CD4-positive, alpha-beta T cell treated with Interleukin-1 beta for 1 hour (primary cell): Measurements from ENCODE around the gene OLFM1.
"Not testable (repeated sequence)": the region's sequence is repeated elsewhere in the genome, so short reads cannot be mapped to it uniquely, and the experiment has no call there.

ENCODE experiments used
- DNase-seq, 2 donors: peaks; one replicate each; pipeline ENCODE4 v3.0.0-alpha.2; 2020 to 2022

Gene OLFM1

GRCh38 chr9:135108831-135109510, 21.5 kb downstream of the OLFM1 start:
- no peak for DNase-seq

GRCh38 chr9:135109650-135110049, 22.2 kb downstream of the OLFM1 start:
- DNase-seq: no peak

- no peak for DNase-seq
These were observed 22.9 kb downstream of the OLFM1 start for GRCh38 chr9:135110416-135110815.

- DNase-seq: not testable (repeated sequence)
These were observed 24.1 kb downstream of the OLFM1 start for GRCh38 chr9:135111600-135111999.

- no peak for DNase-seq
These were observed 28.9 kb downstream of the OLFM1 start for GRCh38 chr9:135116371-135116770.

GRCh38 chr9:135116881-135117280, 29.4 kb downstream of the OLFM1 start:
- no peak for DNase-seq

GRCh38 chr9:135117281-135117680, 29.8 kb downstream of the OLFM1 start:
- DNase-seq: no peak

GRCh38 chr9:135119496-135120064, 32.1 kb downstream of the OLFM1 start:
- DNase-seq: no peak

GRCh38 chr9:135120249-135120648, 32.8 kb downstream of the OLFM1 start:
- no peak for DNase-seq

GRCh38 chr9:135122316-135122715, 34.8 kb downstream of the OLFM1 start:
- no peak for DNase-seq

- DNase-seq: no peak
These were observed 35.8 kb downstream of the OLFM1 start for GRCh38 chr9:135123126-135123772.

- no peak for DNase-seq
These were observed 36.3 kb downstream of the OLFM1 start for GRCh38 chr9:135123773-135124134.

- no peak for DNase-seq
These were observed 39.2 kb downstream of the OLFM1 start for GRCh38 chr9:135126451-135127187.

- DNase-seq: no peak
These were observed 40.5 kb downstream of the OLFM1 start for GRCh38 chr9:135127718-135128670.

GRCh38 chr9:135129137-135129695, 41.7 kb downstream of the OLFM1 start:
- no peak for DNase-seq

- no peak for DNase-seq
These were observed 42.9 kb downstream of the OLFM1 start for GRCh38 chr9:135130207-135130976.

GRCh38 chr9:135131488-135131887, 44.0 kb downstream of the OLFM1 start:
- no peak for DNase-seq

GRCh38 chr9:135132008-135132407, 44.5 kb downstream of the OLFM1 start:
- DNase-seq: no peak

- no peak for DNase-seq
These were observed 47.0 kb downstream of the OLFM1 start for GRCh38 chr9:135134268-135135022.

GRCh38 chr9:135135171-135135928, 47.9 kb downstream of the OLFM1 start:
- DNase-seq: no peak
